ENCODE measurements around the gene DNAH8. TPM values are rescaled to one million over a fixed set of nuclear protein-coding genes. Genes with fewer than 3 reads are reported as not detected.

DNAH8 gene
- total RNA-seq, 1 experiment from 2014 or later: not detected

DNA sequence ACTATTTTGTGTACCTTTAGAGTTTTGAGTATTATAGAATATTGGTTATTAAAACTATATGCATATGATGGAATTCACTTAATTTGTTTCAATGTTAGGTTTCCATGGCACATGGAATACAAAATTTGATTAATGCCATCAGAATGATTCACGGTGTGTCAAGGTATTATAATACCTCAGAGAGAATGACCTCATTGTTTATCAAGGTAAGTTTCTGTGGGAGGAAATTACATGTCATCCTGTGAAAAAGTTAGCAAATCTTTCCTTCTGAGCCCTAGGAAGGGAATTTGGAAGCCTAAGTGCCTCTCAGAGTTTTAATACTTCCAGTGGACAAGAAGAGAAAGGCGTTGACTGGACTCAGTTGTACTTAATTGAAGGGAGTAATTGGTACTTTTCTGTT is 40.8 kb downstream of the DNAH8 start:
- intact Hi-C loops (cut with micrococcal nuclease): no loop called here
- ChIA-PET POLR2A (interaction anchor here (1.4 kb wide), 1 partner anchor 53 kb away, joined by 6 read pairs; the partner anchor contains the start of gene GLO1), CTCF (no interaction called here)

DNA sequence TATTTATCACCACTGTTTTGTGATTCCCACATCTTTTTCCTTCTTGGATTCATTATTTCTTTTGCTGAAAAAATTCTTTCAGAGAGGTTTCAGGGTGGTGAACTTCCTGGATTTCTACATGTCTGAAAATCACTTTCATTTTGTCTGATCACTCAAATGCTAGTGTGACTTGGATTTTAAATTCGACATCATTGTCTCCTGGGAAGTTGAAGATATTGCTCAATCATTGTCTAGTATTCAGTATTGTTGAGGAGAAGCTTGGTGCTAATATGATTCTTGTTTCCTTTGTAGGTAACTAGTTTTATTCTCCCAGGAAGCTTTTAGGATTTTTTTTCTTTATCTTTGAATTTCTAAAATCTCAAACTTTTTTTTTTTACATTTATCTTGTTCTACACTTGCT is 45.0 kb downstream of the DNAH8 start:
- POLR2A ChIA-PET: interaction anchor here (0.6 kb wide), 1 partner anchor 1036 kb away, joined by 3 read pairs; no protein-coding TSS in a partner anchor
- H3K4me1 Mint-ChIP-seq (ENCODE audit: insufficient read depth, unreplicated experiment): peaks cover 11% of the 10 kb centered on the region
- H3K4me3 Mint-ChIP-seq (ENCODE audit: unreplicated experiment): no peak overlapping the region
- H3K36me3 Mint-ChIP-seq (ENCODE audit: insufficient read depth, unreplicated experiment): peaks cover 4% of the 10 kb centered on the region
- BruUV-seq (replicated peaks): no TSS peak
- H3K9me3 Mint-ChIP-seq (ENCODE audit: unreplicated experiment): peaks cover 16% of the 10 kb centered on the region
- H3K27me3 Mint-ChIP-seq (ENCODE audit: insufficient read depth, unreplicated experiment): no peaks in the 10 kb centered on the region
- DNase-seq (ENCODE audit: unreplicated experiment): no peak
- H3K27ac Mint-ChIP-seq (ENCODE audit: low read depth, unreplicated experiment): no peak overlapping the region
- intact Hi-C loops (cut with micrococcal nuclease): no loop called here
- CTCF ChIA-PET: no interaction called here
- TF ChIP-seq, protein P1, sequence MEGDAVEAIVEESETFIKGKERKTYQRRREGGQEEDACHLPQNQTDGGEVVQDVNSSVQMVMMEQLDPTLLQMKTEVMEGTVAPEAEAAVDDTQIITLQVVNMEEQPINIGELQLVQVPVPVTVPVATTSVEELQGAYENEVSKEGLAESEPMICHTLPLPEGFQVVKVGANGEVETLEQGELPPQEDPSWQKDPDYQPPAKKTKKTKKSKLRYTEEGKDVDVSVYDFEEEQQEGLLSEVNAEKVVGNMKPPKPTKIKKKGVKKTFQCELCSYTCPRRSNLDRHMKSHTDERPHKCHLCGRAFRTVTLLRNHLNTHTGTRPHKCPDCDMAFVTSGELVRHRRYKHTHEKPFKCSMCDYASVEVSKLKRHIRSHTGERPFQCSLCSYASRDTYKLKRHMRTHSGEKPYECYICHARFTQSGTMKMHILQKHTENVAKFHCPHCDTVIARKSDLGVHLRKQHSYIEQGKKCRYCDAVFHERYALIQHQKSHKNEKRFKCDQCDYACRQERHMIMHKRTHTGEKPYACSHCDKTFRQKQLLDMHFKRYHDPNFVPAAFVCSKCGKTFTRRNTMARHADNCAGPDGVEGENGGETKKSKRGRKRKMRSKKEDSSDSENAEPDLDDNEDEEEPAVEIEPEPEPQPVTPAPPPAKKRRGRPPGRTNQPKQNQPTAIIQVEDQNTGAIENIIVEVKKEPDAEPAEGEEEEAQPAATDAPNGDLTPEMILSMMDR (IDR thresholded peaks at IDR 0.05; ENCODE audit: unreplicated experiment): no peak

More for the DNA sequence above, 40.8 kb downstream of the DNAH8 start:
- Mint-ChIP-seq H3K4me1 (ENCODE audit: insufficient read depth, unreplicated experiment) (peaks cover 16% of the 10 kb centered on the region), H3K27me3 (ENCODE audit: insufficient read depth, unreplicated experiment) (no peaks in the 10 kb centered on the region), H3K9me3 (ENCODE audit: unreplicated experiment) (peaks cover 12% of the 10 kb centered on the region), H3K4me3 (ENCODE audit: unreplicated experiment) (no peak overlapping the region), H3K27ac (ENCODE audit: low read depth, unreplicated experiment) (peak overlapping the region; percentile 70), H3K36me3 (ENCODE audit: insufficient read depth, unreplicated experiment) (no peaks in the 10 kb centered on the region)
- TF ChIP-seq, protein P1 (IDR thresholded peaks at IDR 0.05; ENCODE audit: unreplicated experiment): no peak
- peak; percentile 56 for DNase-seq (ENCODE audit: unreplicated experiment)
- BruUV-seq (replicated peaks): no TSS peak

DNA sequence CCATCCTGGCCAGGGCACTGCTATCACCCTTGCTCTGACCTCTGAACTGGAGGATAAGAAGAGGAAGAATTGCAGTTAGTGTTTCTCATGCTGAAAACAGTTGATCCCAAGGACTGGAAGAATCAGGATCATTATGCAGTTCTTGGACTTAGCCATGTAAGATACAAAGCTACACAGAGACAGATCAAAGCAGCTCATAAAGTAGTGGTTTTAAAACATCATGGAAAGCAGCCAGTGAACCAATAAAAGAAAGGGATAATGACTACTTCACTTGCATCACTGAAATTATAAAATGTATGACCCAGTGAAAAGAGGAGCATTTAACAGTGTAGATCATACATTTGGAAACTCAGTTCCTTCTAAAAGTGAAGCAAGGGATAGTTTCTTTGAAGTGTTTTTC is 47.7 kb downstream of the DNAH8 start:
- Mint-ChIP-seq H3K4me3 (ENCODE audit: unreplicated experiment) (no peak overlapping the region), H3K4me1 (ENCODE audit: insufficient read depth, unreplicated experiment) (no peaks in the 10 kb centered on the region), H3K27me3 (ENCODE audit: insufficient read depth, unreplicated experiment) (no peaks in the 10 kb centered on the region), H3K9me3 (ENCODE audit: unreplicated experiment) (peaks cover 16% of the 10 kb centered on the region), H3K36me3 (ENCODE audit: insufficient read depth, unreplicated experiment) (peaks cover 5% of the 10 kb centered on the region), H3K27ac (ENCODE audit: low read depth, unreplicated experiment) (no peak overlapping the region)
- no peak for DNase-seq (ENCODE audit: unreplicated experiment)
- CTCF ChIA-PET: interaction anchor here (0.6 kb wide), 1 partner anchor 570 kb away, joined by 3 read pairs; no protein-coding TSS in a partner anchor
- POLR2A ChIA-PET: no interaction called here
- TF ChIP-seq, protein P1 (IDR thresholded peaks at IDR 0.05; ENCODE audit: unreplicated experiment): no peak
- intact Hi-C loops (cut with micrococcal nuclease): no loop called here
- no TSS peak for BruUV-seq (replicated peaks)

DNA sequence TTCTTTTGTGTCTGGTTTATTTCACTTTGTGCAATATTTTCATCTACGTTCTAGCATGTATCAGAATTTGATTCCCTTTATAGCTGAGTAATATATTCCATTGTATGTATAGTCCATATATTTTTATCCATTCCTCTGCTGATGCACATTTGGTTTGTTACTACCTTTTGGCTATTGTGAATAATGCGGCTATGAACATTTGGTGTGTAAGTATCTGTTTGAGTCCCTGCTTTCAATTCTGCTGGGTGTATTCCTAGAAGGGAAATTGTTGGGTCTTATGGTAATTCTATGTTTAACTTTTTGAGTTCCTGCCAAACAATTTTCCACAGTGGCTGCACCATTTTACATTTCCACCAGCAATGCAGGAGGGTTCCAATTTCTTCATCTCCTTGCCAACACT is 52.4 kb downstream of the DNAH8 start:
- TF ChIP-seq, protein P1 (IDR thresholded peaks at IDR 0.05; ENCODE audit: unreplicated experiment): no peak
- ChIA-PET CTCF (no interaction called here), POLR2A (interaction anchor here (0.6 kb wide), 1 partner anchor 40 kb away, joined by 3 read pairs; no protein-coding TSS in a partner anchor)
- intact Hi-C loops (cut with micrococcal nuclease): no loop called here
- DNase-seq (ENCODE audit: unreplicated experiment): no peak
- no peak overlapping the region for H3K27ac Mint-ChIP-seq (ENCODE audit: low read depth, unreplicated experiment)
- peaks cover 5% of the 10 kb centered on the region for H3K36me3 Mint-ChIP-seq (ENCODE audit: insufficient read depth, unreplicated experiment)
- H3K27me3 Mint-ChIP-seq (ENCODE audit: insufficient read depth, unreplicated experiment): no peaks in the 10 kb centered on the region
- no TSS peak for BruUV-seq (replicated peaks)
- H3K9me3 Mint-ChIP-seq (ENCODE audit: unreplicated experiment): no peaks in the 10 kb centered on the region
- H3K4me3 Mint-ChIP-seq (ENCODE audit: unreplicated experiment): no peak overlapping the region
- H3K4me1 Mint-ChIP-seq (ENCODE audit: insufficient read depth, unreplicated experiment): peaks cover 10% of the 10 kb centered on the region

All from MCF 10A (cell line).